HL-60/S4 treated with phorbol 12-myristate 13-acetate at 8.2 ng/mL for 4 days and 3 days (cell line): ENCODE data around the gene MYL4.

Experiments
- in situ Hi-C: fragments of 300-500 bp; cut with MboI; formaldehyde crosslinking; loops from 2 replicates; pipeline ENCODE4 v1.15.0; 2022; ENCODE audit warnings: low sequenced_read_pairs

Gene MYL4

GRCh38 chr17:47239619-47239966, 30.4 kb downstream of the MYL4 start:
- in situ Hi-C loops = no loop called here

DNA sequence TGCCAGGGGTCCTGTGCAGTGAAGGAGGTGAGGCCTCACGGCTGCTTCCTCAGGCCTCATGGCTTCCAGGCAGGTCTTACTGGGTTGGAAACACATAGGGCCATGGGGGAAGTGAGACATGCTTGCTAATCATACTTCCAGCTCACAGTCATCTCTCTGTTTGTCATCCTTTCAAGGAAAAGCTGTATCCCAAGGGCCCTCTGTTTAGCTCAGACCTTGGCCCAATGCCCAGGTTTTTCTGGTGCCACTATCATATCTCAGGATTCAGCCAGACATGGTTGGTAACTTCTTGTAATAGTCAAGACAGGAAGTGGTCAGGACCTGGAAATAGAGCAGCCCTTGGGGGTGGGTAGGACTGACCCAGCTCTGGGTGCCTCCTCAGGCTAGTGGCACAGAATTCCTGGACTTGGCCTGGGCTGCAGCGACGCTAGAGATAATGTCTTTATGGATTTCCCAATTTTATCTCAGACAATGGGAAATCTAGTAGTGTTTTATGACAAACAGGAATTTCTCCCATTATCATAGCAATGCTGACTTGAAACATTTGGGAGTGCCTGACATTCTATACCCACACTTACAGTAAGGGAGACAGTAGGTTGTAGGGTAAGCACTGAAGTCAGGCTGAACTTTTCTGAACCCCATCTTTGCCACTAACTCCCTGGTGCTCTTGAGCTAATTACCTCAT, 31.0 kb downstream of the MYL4 start:
- in situ Hi-C loops = no loop called here

- in situ Hi-C loops = no loop called here
Observed at GRCh38 chr17:47240806-47241205, 31.7 kb downstream of the MYL4 start.

GRCh38 chr17:47242648-47243047, 33.5 kb downstream of the MYL4 start:
- in situ Hi-C loops = no loop called here

GRCh38 chr17:47243737-47244598, 34.8 kb downstream of the MYL4 start:
- in situ Hi-C loops = no loop called here

DNA sequence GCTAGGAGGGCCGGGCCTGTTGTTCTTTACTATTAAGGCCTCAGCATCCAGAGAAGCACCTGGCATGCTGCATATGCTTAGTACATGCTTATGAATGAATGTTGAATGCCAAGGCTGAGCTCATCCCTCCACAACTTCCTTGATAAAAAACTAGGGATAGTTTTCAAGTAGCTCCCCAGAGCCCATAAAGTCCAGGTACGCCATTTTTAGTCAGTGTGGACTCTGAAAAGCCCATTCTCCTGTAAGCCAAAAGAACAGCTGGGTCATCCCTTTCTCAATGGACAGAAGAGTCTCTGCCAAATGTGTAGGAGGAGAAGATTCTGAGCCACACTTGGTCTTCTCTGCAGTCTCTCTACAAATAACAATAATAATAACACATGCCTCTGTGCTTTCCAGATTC, 35.5 kb downstream of the MYL4 start:
- in situ Hi-C loops = no loop called here

DNA sequence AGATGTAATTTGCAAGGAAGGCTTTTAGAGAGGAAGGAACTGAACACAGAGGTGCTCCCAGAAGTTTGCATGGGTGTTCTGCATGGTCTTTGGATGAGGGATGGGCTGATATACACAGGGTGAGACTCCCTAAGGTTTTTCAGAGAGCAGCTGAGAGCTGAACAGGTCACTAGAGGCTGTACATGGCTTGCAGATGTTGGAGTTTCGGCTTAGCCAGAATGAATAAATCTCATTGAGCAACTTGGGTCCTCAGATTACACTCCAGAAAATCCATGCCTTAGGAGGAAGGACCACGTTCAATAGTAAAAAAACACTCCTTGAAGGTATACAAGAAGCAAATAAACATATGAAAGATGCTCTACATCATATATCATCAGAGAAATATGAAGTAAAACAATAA, 37.0 kb downstream of the MYL4 start:
- in situ Hi-C loops = no loop called here

DNA sequence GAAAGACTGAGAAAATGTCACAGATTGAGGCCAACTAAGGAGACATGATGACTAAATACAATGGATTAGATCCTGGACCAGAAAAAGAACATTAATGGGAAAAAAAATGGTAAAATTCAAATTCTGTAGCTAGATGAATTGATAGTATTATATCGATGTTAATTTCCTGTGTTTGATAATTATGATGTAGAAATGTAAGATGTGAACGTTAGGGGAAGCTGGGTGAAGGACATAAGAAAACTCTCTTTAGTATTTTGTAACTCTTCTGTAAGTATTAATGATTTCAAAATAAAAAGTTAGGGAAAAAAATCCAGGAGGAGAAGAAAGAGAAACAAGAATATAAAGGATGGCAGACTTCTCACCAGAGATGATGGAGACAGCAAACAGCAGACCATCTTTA, 41.7 kb downstream of the MYL4 start:
- in situ Hi-C loops = no loop called here

DNA sequence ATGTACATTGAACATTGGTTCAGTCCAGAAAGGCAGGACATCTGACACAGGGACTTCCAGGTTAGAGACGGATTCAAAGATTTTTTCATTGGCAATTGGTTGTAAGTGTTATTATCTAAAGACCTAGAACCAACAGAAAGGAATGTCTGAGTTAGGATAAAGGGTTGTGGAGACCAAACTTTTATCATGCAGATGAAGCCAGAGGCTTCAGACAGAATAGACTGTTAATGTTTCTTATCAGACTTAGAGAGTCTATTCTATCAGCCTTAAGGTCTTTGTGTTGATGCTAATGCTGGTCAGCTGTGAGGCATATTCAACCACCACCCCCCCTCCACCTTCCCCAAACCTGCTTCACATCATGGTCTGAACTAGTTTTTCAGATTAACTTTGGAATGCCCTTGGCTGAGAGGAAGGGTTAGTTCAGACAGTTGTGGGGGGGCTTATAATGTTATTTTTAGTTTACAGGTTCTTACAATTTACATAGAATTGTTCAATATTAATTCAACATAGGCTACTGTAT, 42.3 kb downstream of the MYL4 start:
- in situ Hi-C loops = no loop called here

DNA sequence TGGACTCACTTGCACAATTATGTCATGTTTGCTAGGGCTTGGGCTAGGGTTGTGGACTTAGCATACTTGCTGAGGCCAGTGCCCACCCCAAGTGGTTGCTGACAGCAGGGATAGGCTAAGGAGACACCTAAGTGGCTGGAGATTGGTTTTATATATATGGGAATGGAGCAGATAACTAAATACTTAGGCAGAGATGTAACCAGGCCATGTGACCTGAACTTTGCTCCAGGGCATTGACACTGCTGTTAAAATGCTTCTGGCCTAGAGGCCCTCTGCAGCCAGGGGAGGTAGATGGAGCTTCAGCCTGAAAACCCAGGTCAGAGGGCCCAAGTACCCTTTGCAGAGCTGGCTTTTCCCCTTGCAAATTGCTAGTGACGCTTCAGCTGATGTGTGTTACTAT, 43.1 kb downstream of the MYL4 start:
- in situ Hi-C loops = no loop called here

DNA sequence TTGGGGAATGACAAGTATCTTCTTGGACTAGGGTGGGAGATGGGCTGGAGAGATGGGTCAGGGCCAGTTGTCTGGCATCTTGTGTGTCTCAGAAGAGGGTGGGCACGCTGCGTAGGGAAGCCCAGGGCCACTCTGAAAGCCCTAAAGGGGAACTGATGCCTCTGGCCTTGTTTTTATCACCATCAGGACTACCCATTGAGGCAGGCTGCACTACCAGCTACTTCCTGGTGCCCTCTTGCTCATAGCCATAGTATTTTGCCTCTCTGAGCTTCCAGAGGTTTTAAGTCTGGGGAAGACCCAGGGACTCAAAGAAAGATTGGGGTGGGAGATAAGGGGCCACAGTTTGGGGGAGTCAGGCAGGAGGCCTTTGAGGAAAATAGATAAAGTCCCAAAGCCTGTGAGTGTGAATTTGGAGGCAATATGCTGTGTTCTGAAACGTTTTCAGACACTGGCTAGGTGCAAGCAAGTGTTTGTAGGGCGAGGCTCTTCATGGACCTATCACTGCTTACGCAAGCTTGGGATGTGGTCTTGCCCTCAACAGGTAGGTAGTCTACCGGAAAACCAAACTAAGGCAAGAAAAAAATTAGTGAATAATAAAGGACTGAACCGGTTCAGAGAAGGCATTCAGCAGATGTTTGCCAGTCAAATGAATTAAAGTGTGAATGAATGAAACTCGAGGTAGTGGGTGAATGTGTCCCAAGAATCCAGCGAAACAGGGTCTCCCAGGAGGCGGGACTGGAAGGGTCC, 43.8 kb downstream of the MYL4 start:
- in situ Hi-C loops = no loop called here

DNA sequence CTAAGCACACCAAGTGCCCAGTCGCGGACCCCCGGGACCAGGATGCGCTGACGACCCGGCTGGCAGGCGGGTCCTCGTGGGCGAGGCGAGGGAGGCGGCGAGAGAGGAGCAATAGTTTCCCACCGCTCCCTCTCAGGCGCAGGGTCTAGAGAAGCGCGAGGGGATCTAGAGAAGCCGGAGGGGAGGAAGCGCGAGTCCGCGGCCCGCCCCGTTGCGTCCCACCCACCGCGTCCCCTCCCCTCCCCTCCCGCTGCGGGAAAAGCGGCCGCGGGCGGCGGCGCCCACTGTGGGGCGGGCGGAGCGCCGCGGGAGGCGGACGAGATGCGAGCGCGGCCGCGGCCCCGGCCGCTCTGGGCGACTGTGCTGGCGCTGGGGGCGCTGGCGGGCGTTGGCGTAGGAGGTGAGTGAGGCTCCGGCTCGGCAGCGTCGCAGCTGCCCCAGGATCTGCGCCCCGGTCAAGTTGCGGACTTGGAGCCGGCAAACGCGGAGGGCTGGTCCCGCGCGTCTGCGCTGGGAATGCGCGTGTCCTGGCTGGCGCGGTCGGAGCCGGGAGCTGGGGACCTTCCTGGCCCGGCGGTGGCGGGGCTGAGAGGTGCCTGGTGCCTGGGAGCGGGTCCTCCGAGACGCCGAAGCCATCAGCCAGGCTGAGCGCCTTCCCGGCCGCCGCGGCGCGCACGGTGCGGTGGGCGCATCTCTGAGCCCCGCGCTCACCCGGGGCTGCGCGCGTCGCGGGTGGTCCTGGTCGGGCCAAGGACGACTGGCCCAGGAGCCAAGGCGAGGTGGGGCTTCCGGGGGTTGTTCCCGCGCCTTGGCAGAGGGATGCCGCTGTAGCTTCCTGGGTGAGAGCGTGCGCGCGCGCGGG, 44.6 kb downstream of the MYL4 start, which contains the start of gene ITGB3:
Gene ITGB3, plus strand, starts transcription at position 287 of the 862 bp plus-strand sequence. Its CDS starts 35 bp downstream, at position 322.
- in situ Hi-C loops = no loop called here

DNA sequence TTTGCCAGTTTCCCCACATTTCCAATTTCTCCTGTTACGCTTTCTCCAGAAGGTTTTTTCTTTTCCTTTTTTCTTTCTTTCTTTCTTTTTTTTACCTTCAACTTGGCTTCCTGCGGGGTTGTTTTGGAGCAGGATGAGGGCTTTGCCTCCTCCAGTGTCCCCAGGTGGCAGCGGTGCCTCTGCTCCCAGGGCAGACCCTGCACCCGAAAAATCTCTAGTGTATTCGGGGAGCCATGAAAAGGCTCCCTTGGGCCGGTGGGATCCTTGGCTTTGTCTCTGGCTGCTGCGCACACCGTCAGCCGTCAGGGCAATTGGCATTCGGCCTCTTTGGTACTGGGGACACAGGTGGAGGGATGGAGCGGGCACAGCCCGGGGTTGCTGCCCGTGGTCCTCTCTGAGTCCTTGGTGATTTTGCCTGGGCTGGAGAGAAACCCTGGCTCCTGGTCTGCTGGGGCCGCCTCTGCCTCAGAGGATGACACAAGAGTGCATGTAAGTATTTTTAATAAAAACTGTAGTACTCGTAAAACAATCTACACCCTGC, 45.3 kb downstream of the MYL4 start:
- in situ Hi-C loops = no loop called here

- in situ Hi-C loops = no loop called here
Observed at GRCh38 chr17:47257651-47258339, 48.6 kb downstream of the MYL4 start.

GRCh38 chr17:47262586-47262985, 53.4 kb downstream of the MYL4 start:
- in situ Hi-C loops = no loop called here

GRCh38 chr17:47264166-47264565, 55.0 kb downstream of the MYL4 start:
- in situ Hi-C loops = no loop called here

DNA sequence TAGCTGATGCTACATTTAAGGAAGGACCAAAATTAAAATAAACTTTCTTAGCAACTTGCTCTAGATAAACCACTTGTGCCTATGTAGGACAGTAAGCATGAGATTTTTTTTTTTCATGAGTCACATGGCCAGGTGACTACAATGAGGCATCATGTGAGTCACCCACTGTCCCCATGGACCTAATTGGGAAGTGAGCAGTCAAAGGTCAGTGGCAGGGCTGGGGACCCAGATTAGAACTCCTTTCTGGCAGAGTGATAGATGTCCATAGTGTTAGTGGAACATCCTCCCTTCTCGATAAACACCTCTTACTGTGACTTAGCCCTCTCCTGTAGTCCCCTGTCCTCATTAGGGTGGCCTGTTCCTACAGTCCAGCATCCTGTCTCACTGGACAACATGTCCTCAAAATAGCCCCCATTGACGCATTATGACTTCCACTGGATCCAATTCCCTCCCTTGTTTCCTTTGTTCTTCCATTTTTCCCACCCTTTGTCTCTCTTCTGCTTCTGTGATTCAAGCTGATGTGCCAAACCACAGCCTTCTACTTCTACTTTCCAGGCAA, 56.9 kb downstream of the MYL4 start:
- in situ Hi-C loops = no loop called here

- in situ Hi-C loops = no loop called here
Observed at GRCh38 chr17:47266782-47267181, 57.6 kb downstream of the MYL4 start.

- in situ Hi-C loops = no loop called here
Observed at GRCh38 chr17:47267354-47267828, 58.2 kb downstream of the MYL4 start.
